Ascending aorta (tissue), 2 donors: ENCODE results near the gene MYO3B. TPM values are rescaled to one million over a fixed set of nuclear protein-coding genes. Genes with fewer than 3 reads are reported as not detected.

Experiments
- DNase-seq, 2 donors: peaks; one replicate each; pipeline ENCODE4 v3.0.0-alpha.2; 2019; ENCODE audit warnings: low spot score in 2 of 2
- H3K27ac ChIP-seq, 2 donors: fragments of 200-600 bp; sonication (generic); one replicate each; pipeline ENCODE4 v1.5.1; 2016 to 2017; ENCODE audit warnings: mild to moderate bottlenecking in 1 of 2
- H3K27me3 ChIP-seq: fragments of 200-600 bp; sonication (generic); one replicate; pipeline ENCODE4 v1.5.1; 2017
- H3K36me3 ChIP-seq, 2 donors: fragments of 200-600 bp; sonication (generic); one replicate each; pipeline ENCODE4 v1.5.1; 2016
- H3K4me1 ChIP-seq, 2 donors: fragments of 200-600 bp; sonication (generic); one replicate each; pipeline ENCODE4 v1.5.1; 2016 to 2017; ENCODE audit warnings: mild to moderate bottlenecking in 1 of 2
- H3K4me3 ChIP-seq, 2 donors: fragments of 200-600 bp; sonication (generic); one replicate each; pipeline ENCODE4 v1.5.1; 2016 to 2017; ENCODE audit warnings: mild to moderate bottlenecking in 1 of 2
- H3K9me3 ChIP-seq, 2 donors: fragments of 200-600 bp; sonication (generic); one replicate each; pipeline ENCODE4 v1.5.1; 2016
- intact Hi-C: fragments of 100-400 bp; cut with DNase I; formaldehyde crosslinking; loops from one replicate; pipeline ENCODE4 v1.15.1; 2023
- total RNA-seq: library from RNA; depleted of rRNA; stranded (reverse); fragments of >200 nt; gene quantifications from one replicate; pipeline ENCODE4 v1.1.0, GENCODE V29; 2016
- TF ChIP-seq, protein P1 (sequence below), 3 experiments: fragments of 200-600 bp in 2 of 3; fragments of 450-650 bp in 1 of 3; sonication (generic) in 2 of 3; IDR thresholded peaks; one replicate each; pipeline ENCODE4 v1.5.1; 2016 to 2019; ENCODE audit warnings: antibody characterized with exemption in 3 of 3, mild to moderate bottlenecking in 1 of 3, moderate library complexity in 1 of 3

The MYO3B gene
- total RNA-seq, 1 donor from 2014 or later = not detected

DNA sequence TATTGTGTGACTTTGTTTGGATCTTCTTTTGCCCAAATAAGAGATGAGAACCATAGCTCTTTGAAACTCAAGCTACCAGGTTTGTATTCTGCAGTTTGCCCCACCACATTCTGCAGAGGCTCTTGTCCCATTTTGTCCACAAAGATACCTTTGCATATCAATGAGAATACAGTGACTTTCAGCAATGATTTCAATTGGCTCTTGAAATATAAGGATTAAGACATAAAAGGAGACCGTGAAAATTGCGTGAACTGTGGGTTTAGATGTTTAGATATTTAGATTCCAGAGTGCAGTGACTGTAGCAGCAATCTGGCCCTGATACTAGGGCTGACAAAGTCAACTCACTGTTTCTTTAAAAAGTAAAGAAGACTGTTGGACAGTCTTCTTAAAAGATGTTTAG lies 390.6 kb downstream of the MYO3B start:
- Histone ChIP-seq H3K4me1 (no peaks in the 10 kb centered on the region), H3K9me3 (no peaks in the 10 kb centered on the region), H3K27ac (no peak overlapping the region), H3K4me3 (no peak overlapping the region), H3K36me3 (no peaks in the 10 kb centered on the region), H3K27me3 (no peaks in the 10 kb centered on the region)
- TF ChIP-seq, protein P1, sequence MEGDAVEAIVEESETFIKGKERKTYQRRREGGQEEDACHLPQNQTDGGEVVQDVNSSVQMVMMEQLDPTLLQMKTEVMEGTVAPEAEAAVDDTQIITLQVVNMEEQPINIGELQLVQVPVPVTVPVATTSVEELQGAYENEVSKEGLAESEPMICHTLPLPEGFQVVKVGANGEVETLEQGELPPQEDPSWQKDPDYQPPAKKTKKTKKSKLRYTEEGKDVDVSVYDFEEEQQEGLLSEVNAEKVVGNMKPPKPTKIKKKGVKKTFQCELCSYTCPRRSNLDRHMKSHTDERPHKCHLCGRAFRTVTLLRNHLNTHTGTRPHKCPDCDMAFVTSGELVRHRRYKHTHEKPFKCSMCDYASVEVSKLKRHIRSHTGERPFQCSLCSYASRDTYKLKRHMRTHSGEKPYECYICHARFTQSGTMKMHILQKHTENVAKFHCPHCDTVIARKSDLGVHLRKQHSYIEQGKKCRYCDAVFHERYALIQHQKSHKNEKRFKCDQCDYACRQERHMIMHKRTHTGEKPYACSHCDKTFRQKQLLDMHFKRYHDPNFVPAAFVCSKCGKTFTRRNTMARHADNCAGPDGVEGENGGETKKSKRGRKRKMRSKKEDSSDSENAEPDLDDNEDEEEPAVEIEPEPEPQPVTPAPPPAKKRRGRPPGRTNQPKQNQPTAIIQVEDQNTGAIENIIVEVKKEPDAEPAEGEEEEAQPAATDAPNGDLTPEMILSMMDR (IDR thresholded peaks at IDR 0.05) = no peak
- no peak for DNase-seq
- intact Hi-C loops = no loop called here

DNA sequence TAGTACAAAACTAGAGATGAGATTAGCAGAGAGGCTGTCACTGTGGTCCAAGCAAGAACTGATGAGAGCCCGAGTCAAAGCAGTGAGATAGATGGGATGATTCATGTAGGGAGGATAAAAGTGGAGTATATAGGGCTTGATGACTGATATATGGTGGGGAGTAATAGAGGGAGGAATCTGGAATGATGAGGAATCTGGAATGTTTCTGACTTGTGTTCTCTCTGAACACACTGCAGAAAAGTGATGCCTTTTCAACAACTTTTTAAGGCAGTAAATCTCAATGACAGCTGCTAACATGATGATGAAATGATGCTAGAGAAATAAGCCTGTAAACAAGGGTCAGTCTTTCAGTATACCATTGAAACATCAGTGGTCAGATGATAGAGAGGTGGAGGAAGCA lies 393.7 kb downstream of the MYO3B start:
- TF ChIP-seq, protein P1 (IDR thresholded peaks at IDR 0.05) = no peak
- Histone ChIP-seq H3K27ac (no peak overlapping the region), H3K36me3 (no peaks in the 10 kb centered on the region), H3K4me3 (no peak overlapping the region), H3K27me3 (no peaks in the 10 kb centered on the region), H3K4me1 (no peaks in the 10 kb centered on the region), H3K9me3 (no peaks in the 10 kb centered on the region)
- intact Hi-C loops = no loop called here
- DNase-seq = no peak

DNA sequence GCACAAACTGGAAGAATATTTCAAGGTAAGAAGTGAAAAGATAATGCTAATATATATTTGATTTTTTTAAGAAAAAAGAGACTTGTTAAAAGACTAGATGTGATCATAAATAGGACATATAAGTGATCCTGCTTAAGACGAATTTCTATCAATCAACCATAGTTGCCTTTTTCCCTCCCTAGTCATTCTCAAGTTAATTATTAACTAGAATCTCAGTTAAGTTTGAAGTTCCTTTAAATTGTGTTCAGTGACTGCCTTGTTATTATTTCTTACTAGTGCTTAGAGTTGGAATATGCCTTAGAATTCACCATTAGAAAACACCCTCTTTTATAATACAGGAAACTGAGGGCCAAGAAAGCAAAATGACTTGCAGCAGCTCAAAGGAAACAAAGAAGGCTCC lies 395.7 kb downstream of the MYO3B start:
- Histone ChIP-seq H3K27ac (no peak overlapping the region), H3K4me3 (no peak overlapping the region), H3K36me3 (no peaks in the 10 kb centered on the region), H3K27me3 (no peaks in the 10 kb centered on the region), H3K4me1 (no peaks in the 10 kb centered on the region), H3K9me3 (no peaks in the 10 kb centered on the region)
- intact Hi-C loops = no loop called here
- no peak for DNase-seq
- TF ChIP-seq, protein P1 (IDR thresholded peaks at IDR 0.05) = no peak

DNA sequence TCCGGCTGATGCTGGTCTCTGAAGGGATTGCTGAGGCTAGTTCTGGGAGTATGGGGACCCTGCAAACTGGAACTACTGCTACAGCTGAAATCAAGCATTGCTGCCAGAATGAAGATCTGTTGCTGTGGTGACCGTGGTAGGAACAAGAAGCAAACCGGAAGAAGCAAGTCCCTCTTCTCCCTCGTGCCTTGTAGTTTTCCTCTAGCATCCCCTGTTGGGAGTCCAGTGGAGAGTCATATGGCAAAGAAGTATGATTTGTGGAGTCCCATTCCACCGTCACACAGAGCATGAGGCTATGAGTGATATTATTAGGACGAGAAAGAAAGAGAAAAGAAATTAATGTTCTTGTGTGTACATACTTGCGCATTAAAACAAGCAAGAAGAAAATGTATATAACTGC lies 398.3 kb downstream of the MYO3B start:
- Histone ChIP-seq H3K36me3 (no peaks in the 10 kb centered on the region), H3K9me3 (no peaks in the 10 kb centered on the region), H3K27ac (no peak overlapping the region), H3K27me3 (no peaks in the 10 kb centered on the region), H3K4me1 (no peaks in the 10 kb centered on the region), H3K4me3 (no peak overlapping the region)
- no peak for DNase-seq
- intact Hi-C loops = no loop called here
- TF ChIP-seq, protein P1 (IDR thresholded peaks at IDR 0.05) = no peak

DNA sequence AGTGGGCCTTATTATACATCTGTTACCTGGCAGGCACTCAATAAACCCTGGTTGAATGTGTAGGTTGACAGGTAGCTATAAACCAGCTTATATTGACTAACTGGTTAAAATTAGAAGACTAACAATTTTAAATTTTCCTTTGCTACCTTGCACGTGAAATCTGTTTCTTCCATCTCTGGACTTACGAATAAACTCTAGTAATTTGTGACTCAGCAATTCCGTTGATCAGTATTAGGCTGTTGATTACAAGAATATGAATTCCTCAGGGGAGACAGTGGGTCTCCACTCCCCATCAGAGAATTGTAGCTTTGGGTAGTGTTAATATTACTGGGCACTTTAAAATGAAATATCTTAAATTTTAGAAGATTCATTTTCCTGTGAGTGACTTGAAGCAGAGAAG lies 399.4 kb downstream of the MYO3B start:
- H3K4me3 ChIP-seq = no peak overlapping the region
- no peaks in the 10 kb centered on the region for H3K27me3 ChIP-seq
- TF ChIP-seq, protein P1 (IDR thresholded peaks at IDR 0.05) = no peak
- no peaks in the 10 kb centered on the region for H3K4me1 ChIP-seq
- no peaks in the 10 kb centered on the region for H3K9me3 ChIP-seq
- no peak for DNase-seq
- H3K36me3 ChIP-seq = no peaks in the 10 kb centered on the region
- intact Hi-C loops = no loop called here
- no peak overlapping the region for H3K27ac ChIP-seq

DNA sequence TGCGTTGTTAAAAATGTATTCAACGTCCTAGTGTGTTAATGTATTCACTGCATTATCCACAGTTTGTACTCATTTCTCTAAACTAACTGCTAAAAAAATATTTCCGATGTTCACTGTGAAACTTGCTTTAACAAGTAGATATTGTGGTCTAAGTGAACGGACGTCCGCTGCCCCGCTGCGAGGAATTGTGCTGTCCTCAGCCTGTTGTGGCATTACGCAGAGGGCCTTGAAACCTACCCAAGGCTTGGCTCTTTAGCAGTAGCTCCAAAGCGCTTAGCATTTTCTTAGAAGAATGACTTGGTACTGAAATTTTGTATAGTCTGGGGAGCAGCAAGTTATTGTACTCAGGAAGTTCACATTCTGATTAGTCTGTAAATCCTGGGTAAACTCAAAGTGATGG lies 400.7 kb downstream of the MYO3B start:
- H3K36me3 ChIP-seq = no peaks in the 10 kb centered on the region
- TF ChIP-seq, protein P1 (IDR thresholded peaks at IDR 0.05) = no peak
- no peaks in the 10 kb centered on the region for H3K9me3 ChIP-seq
- intact Hi-C loops = no loop called here
- no peak for DNase-seq
- H3K4me1 ChIP-seq = no peaks in the 10 kb centered on the region
- H3K27me3 ChIP-seq = no peaks in the 10 kb centered on the region
- H3K4me3 ChIP-seq = no peak overlapping the region
- no peak overlapping the region for H3K27ac ChIP-seq
